ENCODE results near the gene ZNF316.
"Not testable (repeated sequence)": the region's sequence is repeated elsewhere in the genome, so short reads cannot be mapped to it uniquely, and the experiment has no call there.

ZNF316 gene

GRCh38 chr7:6647080-6647479 is 10.0 kb downstream of the ZNF316 start:
- DNase-seq (ENCODE audit: low spot score): no peak

GRCh38 chr7:6647541-6647940 is 10.4 kb downstream of the ZNF316 start:
- no peak for DNase-seq (ENCODE audit: low spot score)

GRCh38 chr7:6648066-6648814 is 11.1 kb downstream of the ZNF316 start:
- DNase-seq (ENCODE audit: low spot score): no peak

GRCh38 chr7:6648815-6649104 is 11.6 kb downstream of the ZNF316 start:
- DNase-seq (ENCODE audit: low spot score): no peak

GRCh38 chr7:6649241-6649961 is 12.3 kb downstream of the ZNF316 start:
- DNase-seq (ENCODE audit: low spot score): no peak

GRCh38 chr7:6650086-6650485 is 13.0 kb downstream of the ZNF316 start:
- DNase-seq (ENCODE audit: low spot score): no peak

GRCh38 chr7:6650521-6651011 is 13.4 kb downstream of the ZNF316 start:
- DNase-seq (ENCODE audit: low spot score): no peak

GRCh38 chr7:6651851-6652445 is 14.8 kb downstream of the ZNF316 start:
- DNase-seq (ENCODE audit: low spot score): no peak

- DNase-seq (ENCODE audit: low spot score): no peak
These were observed 15.4 kb downstream of the ZNF316 start for GRCh38 chr7:6652446-6653011.

- no peak for DNase-seq (ENCODE audit: low spot score)
These were observed 16.2 kb downstream of the ZNF316 start for GRCh38 chr7:6653071-6654003.

- no peak for DNase-seq (ENCODE audit: low spot score)
These were observed 17.2 kb downstream of the ZNF316 start for GRCh38 chr7:6654113-6654841.

- no peak for DNase-seq (ENCODE audit: low spot score)
These were observed 17.9 kb downstream of the ZNF316 start for GRCh38 chr7:6654842-6655610.

GRCh38 chr7:6655636-6656385 is 18.7 kb downstream of the ZNF316 start:
- no peak for DNase-seq (ENCODE audit: low spot score)

GRCh38 chr7:6656413-6656812 is 19.3 kb downstream of the ZNF316 start:
- no peak for DNase-seq (ENCODE audit: low spot score)

GRCh38 chr7:6658618-6659345 is 21.7 kb downstream of the ZNF316 start:
- DNase-seq (ENCODE audit: low spot score): no peak

GRCh38 chr7:6670851-6671250 is 33.7 kb downstream of the ZNF316 start:
- DNase-seq (ENCODE audit: low spot score): not testable (repeated sequence)

GRCh38 chr7:6675807-6676405 is 38.8 kb downstream of the ZNF316 start:
- no peak for DNase-seq (ENCODE audit: low spot score)

GRCh38 chr7:6680146-6680545 is 43.0 kb downstream of the ZNF316 start:
- no peak for DNase-seq (ENCODE audit: low spot score)
